WTC11 (cell line): ENCODE data around the gene FAM50A.

Experiments
- CTCF ChIP-seq: fragments of 200-600 bp; IDR thresholded peaks from 2 replicates; pipeline ENCODE4 v1.8.0; 2022; ENCODE audit warnings: antibody characterized with exemption
- ELF4 ChIP-seq: sonication (generic); formaldehyde crosslinking; IDR thresholded peaks from 2 replicates; pipeline ENCODE4 v1.8.1; 2022; ENCODE audit warnings: low read depth, mild to moderate bottlenecking, moderate library complexity, missing genetic modification reagents
- ESRRA ChIP-seq: sonication (generic); formaldehyde crosslinking; IDR thresholded peaks from 2 replicates; pipeline ENCODE4 v1.8.1; 2022; ENCODE audit warnings: mild to moderate bottlenecking, missing genetic modification reagents, borderline replicate concordance
- NR2C2 ChIP-seq: sonication (generic); formaldehyde crosslinking; IDR thresholded peaks from 2 replicates; pipeline ENCODE4 v1.8.0; 2022; ENCODE audit warnings: mild to moderate bottlenecking, missing genetic modification reagents
- TCF7 ChIP-seq: sonication (generic); formaldehyde crosslinking; IDR thresholded peaks from 2 replicates; pipeline ENCODE4 v1.8.0; 2022; ENCODE audit warnings: mild to moderate bottlenecking, low read depth, missing genetic modification reagents, moderate library complexity
- ZNF121 ChIP-seq: sonication (generic); formaldehyde crosslinking; IDR thresholded peaks from 2 replicates; pipeline ENCODE4 v1.8.0; 2023; ENCODE audit warnings: missing genetic modification reagents
- TF ChIP-seq, protein P1 (sequence below): sonication (generic); formaldehyde crosslinking; IDR thresholded peaks from 2 replicates; pipeline ENCODE4 v1.8.1; 2022; ENCODE audit warnings: low read depth, mild to moderate bottlenecking, moderate library complexity, missing genetic modification reagents, borderline replicate concordance

GRCh38 chrX:154439841-154440240 lies 4.1 kb upstream of the FAM50A start:
- TF ChIP-seq ESRRA (CRISPR knock-in tag) (no peak), CTCF (no peak), NR2C2 (CRISPR knock-in tag) (no peak), TCF7 (no peak), ELF4 (CRISPR knock-in tag) (no peak), ZNF121 (CRISPR knock-in tag) (no peak)
- TF ChIP-seq, protein P1, sequence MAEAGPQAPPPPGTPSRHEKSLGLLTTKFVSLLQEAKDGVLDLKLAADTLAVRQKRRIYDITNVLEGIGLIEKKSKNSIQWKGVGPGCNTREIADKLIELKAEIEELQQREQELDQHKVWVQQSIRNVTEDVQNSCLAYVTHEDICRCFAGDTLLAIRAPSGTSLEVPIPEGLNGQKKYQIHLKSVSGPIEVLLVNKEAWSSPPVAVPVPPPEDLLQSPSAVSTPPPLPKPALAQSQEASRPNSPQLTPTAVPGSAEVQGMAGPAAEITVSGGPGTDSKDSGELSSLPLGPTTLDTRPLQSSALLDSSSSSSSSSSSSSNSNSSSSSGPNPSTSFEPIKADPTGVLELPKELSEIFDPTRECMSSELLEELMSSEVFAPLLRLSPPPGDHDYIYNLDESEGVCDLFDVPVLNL, result no peak
